ENCODE data around the gene CDK5RAP3. TPM values are rescaled to one million over a fixed set of nuclear protein-coding genes. Genes with fewer than 3 reads are reported as not detected.

CDK5RAP3 gene
- total and polyA plus RNA-seq, 2 of the 13 experiments (the other 11 are each of a cell fraction or from before 2014, with no cell fraction given) = 128 to 154 TPM

- TF ChIP-seq, protein P1, sequence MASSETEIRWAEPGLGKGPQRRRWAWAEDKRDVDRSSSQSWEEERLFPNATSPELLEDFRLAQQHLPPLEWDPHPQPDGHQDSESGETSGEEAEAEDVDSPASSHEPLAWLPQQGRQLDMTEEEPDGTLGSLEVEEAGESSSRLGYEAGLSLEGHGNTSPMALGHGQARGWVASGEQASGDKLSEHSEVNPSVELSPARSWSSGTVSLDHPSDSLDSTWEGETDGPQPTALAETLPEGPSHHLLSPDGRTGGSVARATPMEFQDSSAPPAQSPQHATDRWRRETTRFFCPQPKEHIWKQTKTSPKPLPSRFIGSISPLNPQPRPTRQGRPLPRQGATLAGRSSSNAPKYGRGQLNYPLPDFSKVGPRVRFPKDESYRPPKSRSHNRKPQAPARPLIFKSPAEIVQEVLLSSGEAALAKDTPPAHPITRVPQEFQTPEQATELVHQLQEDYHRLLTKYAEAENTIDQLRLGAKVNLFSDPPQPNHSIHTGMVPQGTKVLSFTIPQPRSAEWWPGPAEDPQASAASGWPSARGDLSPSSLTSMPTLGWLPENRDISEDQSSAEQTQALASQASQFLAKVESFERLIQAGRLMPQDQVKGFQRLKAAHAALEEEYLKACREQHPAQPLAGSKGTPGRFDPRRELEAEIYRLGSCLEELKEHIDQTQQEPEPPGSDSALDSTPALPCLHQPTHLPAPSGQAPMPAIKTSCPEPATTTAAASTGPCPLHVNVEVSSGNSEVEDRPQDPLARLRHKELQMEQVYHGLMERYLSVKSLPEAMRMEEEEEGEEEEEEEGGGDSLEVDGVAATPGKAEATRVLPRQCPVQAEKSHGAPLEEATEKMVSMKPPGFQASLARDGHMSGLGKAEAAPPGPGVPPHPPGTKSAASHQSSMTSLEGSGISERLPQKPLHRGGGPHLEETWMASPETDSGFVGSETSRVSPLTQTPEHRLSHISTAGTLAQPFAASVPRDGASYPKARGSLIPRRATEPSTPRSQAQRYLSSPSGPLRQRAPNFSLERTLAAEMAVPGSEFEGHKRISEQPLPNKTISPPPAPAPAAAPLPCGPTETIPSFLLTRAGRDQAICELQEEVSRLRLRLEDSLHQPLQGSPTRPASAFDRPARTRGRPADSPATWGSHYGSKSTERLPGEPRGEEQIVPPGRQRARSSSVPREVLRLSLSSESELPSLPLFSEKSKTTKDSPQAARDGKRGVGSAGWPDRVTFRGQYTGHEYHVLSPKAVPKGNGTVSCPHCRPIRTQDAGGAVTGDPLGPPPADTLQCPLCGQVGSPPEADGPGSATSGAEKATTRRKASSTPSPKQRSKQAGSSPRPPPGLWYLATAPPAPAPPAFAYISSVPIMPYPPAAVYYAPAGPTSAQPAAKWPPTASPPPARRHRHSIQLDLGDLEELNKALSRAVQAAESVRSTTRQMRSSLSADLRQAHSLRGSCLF (CRISPR knock-in tag; IDR thresholded peaks at IDR 0.05; ENCODE audit: borderline replicate concordance) = no peak
- TF ChIP-seq, protein P2, sequence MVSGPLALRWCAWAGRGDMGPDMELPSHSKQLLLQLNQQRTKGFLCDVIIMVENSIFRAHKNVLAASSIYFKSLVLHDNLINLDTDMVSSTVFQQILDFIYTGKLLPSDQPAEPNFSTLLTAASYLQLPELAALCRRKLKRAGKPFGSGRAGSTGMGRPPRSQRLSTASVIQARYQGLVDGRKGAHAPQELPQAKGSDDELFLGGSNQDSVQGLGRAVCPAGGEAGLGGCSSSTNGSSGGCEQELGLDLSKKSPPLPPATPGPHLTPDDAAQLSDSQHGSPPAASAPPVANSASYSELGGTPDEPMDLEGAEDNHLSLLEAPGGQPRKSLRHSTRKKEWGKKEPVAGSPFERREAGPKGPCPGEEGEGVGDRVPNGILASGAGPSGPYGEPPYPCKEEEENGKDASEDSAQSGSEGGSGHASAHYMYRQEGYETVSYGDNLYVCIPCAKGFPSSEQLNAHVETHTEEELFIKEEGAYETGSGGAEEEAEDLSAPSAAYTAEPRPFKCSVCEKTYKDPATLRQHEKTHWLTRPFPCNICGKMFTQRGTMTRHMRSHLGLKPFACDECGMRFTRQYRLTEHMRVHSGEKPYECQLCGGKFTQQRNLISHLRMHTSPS (CRISPR knock-in tag; IDR thresholded peaks at IDR 0.05; ENCODE audit: low read depth) = peak; percentile 85
- TF ChIP-seq, protein P3, sequence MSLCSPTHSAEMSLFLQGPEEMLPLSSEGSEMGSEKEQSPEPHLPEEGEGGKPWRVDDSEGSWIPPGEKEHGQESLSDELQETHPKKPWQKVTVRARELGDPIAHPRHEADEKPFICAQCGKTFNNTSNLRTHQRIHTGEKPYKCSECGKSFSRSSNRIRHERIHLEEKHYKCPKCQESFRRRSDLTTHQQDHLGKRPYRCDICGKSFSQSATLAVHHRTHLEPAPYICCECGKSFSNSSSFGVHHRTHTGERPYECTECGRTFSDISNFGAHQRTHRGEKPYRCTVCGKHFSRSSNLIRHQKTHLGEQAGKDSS (CRISPR knock-in tag; IDR thresholded peaks at IDR 0.05; ENCODE audit: borderline replicate concordance, low read depth) = no peak; the same call in 1 of the 2 replicates
- TF ChIP-seq, protein P4, sequence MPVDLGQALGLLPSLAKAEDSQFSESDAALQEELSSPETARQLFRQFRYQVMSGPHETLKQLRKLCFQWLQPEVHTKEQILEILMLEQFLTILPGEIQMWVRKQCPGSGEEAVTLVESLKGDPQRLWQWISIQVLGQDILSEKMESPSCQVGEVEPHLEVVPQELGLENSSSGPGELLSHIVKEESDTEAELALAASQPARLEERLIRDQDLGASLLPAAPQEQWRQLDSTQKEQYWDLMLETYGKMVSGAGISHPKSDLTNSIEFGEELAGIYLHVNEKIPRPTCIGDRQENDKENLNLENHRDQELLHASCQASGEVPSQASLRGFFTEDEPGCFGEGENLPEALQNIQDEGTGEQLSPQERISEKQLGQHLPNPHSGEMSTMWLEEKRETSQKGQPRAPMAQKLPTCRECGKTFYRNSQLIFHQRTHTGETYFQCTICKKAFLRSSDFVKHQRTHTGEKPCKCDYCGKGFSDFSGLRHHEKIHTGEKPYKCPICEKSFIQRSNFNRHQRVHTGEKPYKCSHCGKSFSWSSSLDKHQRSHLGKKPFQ (CRISPR knock-in tag; IDR thresholded peaks at IDR 0.05; ENCODE audit: insufficient replicate concordance) = no peak
- TF ChIP-seq, protein P5, sequence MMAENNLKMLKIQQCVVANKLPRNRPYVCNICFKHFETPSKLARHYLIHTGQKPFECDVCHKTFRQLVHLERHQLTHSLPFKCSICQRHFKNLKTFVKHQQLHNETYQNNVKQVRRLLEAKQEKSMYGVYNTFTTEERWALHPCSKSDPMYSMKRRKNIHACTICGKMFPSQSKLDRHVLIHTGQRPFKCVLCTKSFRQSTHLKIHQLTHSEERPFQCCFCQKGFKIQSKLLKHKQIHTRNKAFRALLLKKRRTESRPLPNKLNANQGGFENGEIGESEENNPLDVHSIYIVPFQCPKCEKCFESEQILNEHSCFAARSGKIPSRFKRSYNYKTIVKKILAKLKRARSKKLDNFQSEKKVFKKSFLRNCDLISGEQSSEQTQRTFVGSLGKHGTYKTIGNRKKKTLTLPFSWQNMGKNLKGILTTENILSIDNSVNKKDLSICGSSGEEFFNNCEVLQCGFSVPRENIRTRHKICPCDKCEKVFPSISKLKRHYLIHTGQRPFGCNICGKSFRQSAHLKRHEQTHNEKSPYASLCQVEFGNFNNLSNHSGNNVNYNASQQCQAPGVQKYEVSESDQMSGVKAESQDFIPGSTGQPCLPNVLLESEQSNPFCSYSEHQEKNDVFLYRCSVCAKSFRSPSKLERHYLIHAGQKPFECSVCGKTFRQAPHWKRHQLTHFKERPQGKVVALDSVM (CRISPR knock-in tag; IDR thresholded peaks at IDR 0.05) = peak; percentile 78
- TF ChIP-seq DR1 (CRISPR knock-in tag; IDR thresholded peaks at IDR 0.05) (peak; percentile 83; the same call in 1 of the 2 replicates), HES4 (CRISPR knock-in tag; IDR thresholded peaks at IDR 0.05; ENCODE audit: borderline replicate concordance) (peak; percentile 98), TERF1 (CRISPR knock-in tag; IDR thresholded peaks at IDR 0.05) (peak; percentile 94; the same call in 1 of the 2 replicates), ZNF234 (CRISPR knock-in tag; conservative IDR thresholded peaks at IDR 0.05) (peak; percentile 89; the same call in 1 of the 2 replicates), ZNF251 (CRISPR knock-in tag; IDR thresholded peaks at IDR 0.05) (peak; percentile 92; the same call in 1 of the 2 replicates)
- TF ChIP-seq, protein P6, sequence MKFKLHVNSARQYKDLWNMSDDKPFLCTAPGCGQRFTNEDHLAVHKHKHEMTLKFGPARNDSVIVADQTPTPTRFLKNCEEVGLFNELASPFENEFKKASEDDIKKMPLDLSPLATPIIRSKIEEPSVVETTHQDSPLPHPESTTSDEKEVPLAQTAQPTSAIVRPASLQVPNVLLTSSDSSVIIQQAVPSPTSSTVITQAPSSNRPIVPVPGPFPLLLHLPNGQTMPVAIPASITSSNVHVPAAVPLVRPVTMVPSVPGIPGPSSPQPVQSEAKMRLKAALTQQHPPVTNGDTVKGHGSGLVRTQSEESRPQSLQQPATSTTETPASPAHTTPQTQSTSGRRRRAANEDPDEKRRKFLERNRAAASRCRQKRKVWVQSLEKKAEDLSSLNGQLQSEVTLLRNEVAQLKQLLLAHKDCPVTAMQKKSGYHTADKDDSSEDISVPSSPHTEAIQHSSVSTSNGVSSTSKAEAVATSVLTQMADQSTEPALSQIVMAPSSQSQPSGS (CRISPR knock-in tag; IDR thresholded peaks at IDR 0.05) = peak; percentile 69
Observed at GRCh38 chr17:47970725-47971499, at the start of gene CDK5RAP3 (continued).
